HepG2 (cell line): Measurements from ENCODE around the gene HDDC3. TPM values are rescaled to one million over a fixed set of nuclear protein-coding genes. Genes with fewer than 3 reads are reported as not detected.

Source experiments
- CHD2 ChIP-seq: IDR thresholded peaks from 2 replicates; pipeline ENCODE4 v1.6.1; 2011; ENCODE audit warnings: low read depth, low read length, improper control_type of control experiment
- E2F1 ChIP-seq: sonication (generic); formaldehyde crosslinking; IDR thresholded peaks from 2 replicates; pipeline ENCODE4 v1.5.0; 2020; ENCODE audit warnings: missing genetic modification reagents
- HNF4G ChIP-seq, 2 experiments: sonication (generic) in 1 of 2; formaldehyde crosslinking in 1 of 2; IDR thresholded peaks; 2 replicates each; pipeline versions ENCODE4 v1.4.0 to v1.6.1; 2011 to 2020; ENCODE audit warnings: borderline replicate concordance in 2 of 2, low read depth in 2 of 2, mild to moderate bottlenecking in 2 of 2, low read length in 1 of 2, missing genetic modification reagents in 1 of 2, moderate library complexity in 1 of 2
- HNRNPUL1 ChIP-seq: fragments of 200-400 bp; formaldehyde crosslinking; IDR thresholded peaks from 2 replicates; pipeline ENCODE4 v1.6.1; 2017; ENCODE audit warnings: low read depth, mild to moderate bottlenecking, low read length, moderate library complexity
- PAF1 ChIP-seq: IDR thresholded peaks from 2 replicates; pipeline ENCODE4 v1.6.1; 2016; ENCODE audit warnings: missing genetic modification reagents, missing compliant biosample characterization
- RNF2 ChIP-seq: fragments of 450-650 bp; conservative IDR thresholded peaks from 2 replicates; pipeline ENCODE4 v1.6.1; 2016; ENCODE audit warnings: low read depth
- SETDB1 ChIP-seq: sonication (generic); formaldehyde crosslinking; IDR thresholded peaks from 2 replicates; pipeline ENCODE4 v1.5.1; 2020; ENCODE audit warnings: missing genetic modification reagents, mild to moderate bottlenecking, borderline replicate concordance
- SMAD1 ChIP-seq: sonication (generic); formaldehyde crosslinking; IDR thresholded peaks from 2 replicates; pipeline ENCODE4 v1.4.0; 2020; ENCODE audit warnings: missing genetic modification reagents, low read depth, mild to moderate bottlenecking, borderline replicate concordance
- SNRNP70 ChIP-seq: fragments of 200-400 bp; formaldehyde crosslinking; IDR thresholded peaks from 2 replicates; pipeline ENCODE4 v1.6.1; 2017; ENCODE audit warnings: mild to moderate bottlenecking, low read depth, low read length, moderate library complexity
- ZBTB3 ChIP-seq: sonication (generic); formaldehyde crosslinking; IDR thresholded peaks from 2 replicates; pipeline ENCODE4 v1.4.0; 2020; ENCODE audit warnings: low read depth, mild to moderate bottlenecking, moderate library complexity, missing genetic modification reagents, borderline replicate concordance
- ZFP36L2 ChIP-seq: sonication (generic); formaldehyde crosslinking; IDR thresholded peaks from 2 replicates; pipeline ENCODE4 v1.4.0; 2020; ENCODE audit warnings: missing genetic modification reagents
- ZNF251 ChIP-seq: sonication (generic); formaldehyde crosslinking; IDR thresholded peaks from 2 replicates; pipeline ENCODE4 v1.9.0; 2021; ENCODE audit warnings: mild to moderate bottlenecking, missing genetic modification reagents
- ZNF503 ChIP-seq: sonication (generic); formaldehyde crosslinking; IDR thresholded peaks from 2 replicates; pipeline ENCODE4 v1.4.0; 2020; ENCODE audit warnings: missing genetic modification reagents
- ZNF569 ChIP-seq: sonication (generic); formaldehyde crosslinking; IDR thresholded peaks from 2 replicates; pipeline ENCODE4 v1.5.0; 2020; ENCODE audit warnings: mild to moderate bottlenecking, missing genetic modification reagents, moderate library complexity, borderline replicate concordance
- ZNF607 ChIP-seq: sonication (generic); formaldehyde crosslinking; IDR thresholded peaks from 2 replicates; pipeline ENCODE4 v1.5.1; 2020; ENCODE audit warnings: missing genetic modification reagents, mild to moderate bottlenecking, borderline replicate concordance
- ZNF614 ChIP-seq: IDR thresholded peaks from 2 replicates; pipeline ENCODE4 v1.6.1; 2018; ENCODE audit warnings: missing biosample characterization, missing genetic modification reagents, inconsistent platforms, borderline replicate concordance
- ZNF678 ChIP-seq: sonication (generic); formaldehyde crosslinking; IDR thresholded peaks from 2 replicates; pipeline ENCODE4 v1.4.0; 2020; ENCODE audit warnings: mild to moderate bottlenecking, missing genetic modification reagents
- ZNF891 ChIP-seq: sonication (generic); formaldehyde crosslinking; IDR thresholded peaks from 2 replicates; pipeline ENCODE4 v1.5.0; 2020; ENCODE audit warnings: mild to moderate bottlenecking, missing genetic modification reagents
- polyA plus RNA-seq, 8 experiments: library from polyadenylated mRNA; depleted of rRNA in 3 of 8; stranded (reverse) in 7 of 8; unstranded in 1 of 8; fragments of >200 nt; fragmentation: Illumina TruSeq in 4 of 8; extraction: Trizol in 4 of 8; gene quantifications; 2 replicates each; pipeline versions ENCODE4 v1.2.1 to v1.2.3, GENCODE V29; 2011 to 2016; ENCODE audit warnings: low read depth in 4 of 8, missing spikeins in 1 of 8, mixed read lengths in 1 of 8; ENCODE audit not compliant: insufficient read depth in 1 of 8
- total RNA-seq, 5 experiments: library from RNA; depleted of rRNA; stranded (reverse); fragments of >200 nt; fragmentation: Illumina TruSeq; extraction: Trizol; gene quantifications; 2 replicates each; pipeline ENCODE4 v1.2.3, GENCODE V29; 2016; ENCODE audit warnings: low read depth in 1 of 5
- TF ChIP-seq, protein P1 (sequence below): sonication (generic); formaldehyde crosslinking; conservative IDR thresholded peaks from 2 replicates; pipeline ENCODE4 v1.4.0; 2020; ENCODE audit warnings: missing genetic modification reagents
- TF ChIP-seq, protein P2 (sequence below): sonication (generic); formaldehyde crosslinking; IDR thresholded peaks from 2 replicates; pipeline ENCODE4 v1.8.1; 2023; ENCODE audit warnings: missing genetic modification reagents, mild to moderate bottlenecking, borderline replicate concordance

HDDC3 gene
- total and polyA plus RNA-seq, 2 of the 13 experiments (the other 11 are each of a cell fraction or from before 2014, with no cell fraction given), result 18.7 to 28.3 TPM

- TF ChIP-seq E2F1 (CRISPR knock-in tag), result no peak
- TF ChIP-seq, protein P1, sequence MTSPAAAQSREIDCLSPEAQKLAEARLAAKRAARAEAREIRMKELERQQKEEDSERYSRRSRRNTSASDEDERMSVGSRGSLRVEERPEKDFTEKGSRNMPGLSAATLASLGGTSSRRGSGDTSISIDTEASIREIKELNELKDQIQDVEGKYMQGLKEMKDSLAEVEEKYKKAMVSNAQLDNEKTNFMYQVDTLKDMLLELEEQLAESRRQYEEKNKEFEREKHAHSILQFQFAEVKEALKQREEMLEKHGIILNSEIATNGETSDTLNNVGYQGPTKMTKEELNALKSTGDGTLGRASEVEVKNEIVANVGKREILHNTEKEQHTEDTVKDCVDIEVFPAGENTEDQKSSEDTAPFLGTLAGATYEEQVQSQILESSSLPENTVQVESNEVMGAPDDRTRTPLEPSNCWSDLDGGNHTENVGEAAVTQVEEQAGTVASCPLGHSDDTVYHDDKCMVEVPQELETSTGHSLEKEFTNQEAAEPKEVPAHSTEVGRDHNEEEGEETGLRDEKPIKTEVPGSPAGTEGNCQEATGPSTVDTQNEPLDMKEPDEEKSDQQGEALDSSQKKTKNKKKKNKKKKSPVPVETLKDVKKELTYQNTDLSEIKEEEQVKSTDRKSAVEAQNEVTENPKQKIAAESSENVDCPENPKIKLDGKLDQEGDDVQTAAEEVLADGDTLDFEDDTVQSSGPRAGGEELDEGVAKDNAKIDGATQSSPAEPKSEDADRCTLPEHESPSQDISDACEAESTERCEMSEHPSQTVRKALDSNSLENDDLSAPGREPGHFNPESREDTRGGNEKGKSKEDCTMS (CRISPR knock-in tag), result no peak
- no peak for TF ChIP-seq SNRNP70
- no peak for TF ChIP-seq CHD2
- no peak for TF ChIP-seq HNRNPUL1
- TF ChIP-seq HNF4G (IDR thresholded peaks at IDR 0.05; ENCODE audit: borderline replicate concordance, low read depth, low read length), result no peak
- TF ChIP-seq HNF4G (CRISPR knock-in tag; IDR thresholded peaks at IDR 0.05; ENCODE audit: borderline replicate concordance, low read depth), result no peak; the same call in 1 of the 2 replicates
- no peak for TF ChIP-seq SMAD1 (CRISPR knock-in tag)
- TF ChIP-seq, protein P2, sequence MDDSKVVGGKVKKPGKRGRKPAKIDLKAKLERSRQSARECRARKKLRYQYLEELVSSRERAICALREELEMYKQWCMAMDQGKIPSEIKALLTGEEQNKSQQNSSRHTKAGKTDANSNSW (CRISPR knock-in tag), result no peak
- TF ChIP-seq ZNF614, result peak; percentile 57; the same call in 1 of the 2 replicates
- peak; percentile 43; the same call in 1 of the 2 replicates for TF ChIP-seq ZNF607 (CRISPR knock-in tag)
- no peak for TF ChIP-seq ZNF251 (CRISPR knock-in tag)
- no peak for TF ChIP-seq ZNF569 (CRISPR knock-in tag)
- TF ChIP-seq ZNF678 (CRISPR knock-in tag), result no peak
- no peak for TF ChIP-seq PAF1 (CRISPR knock-in tag)
- no peak for TF ChIP-seq SETDB1 (CRISPR knock-in tag)
- TF ChIP-seq ZNF891 (CRISPR knock-in tag), result peak; percentile 87
- no peak for TF ChIP-seq RNF2
- peak; percentile 80; the same call in 1 of the 2 replicates for TF ChIP-seq ZFP36L2 (CRISPR knock-in tag)
- 0 out of 2 replicates have a peak, but pooled peaks have one; percentile 23 for TF ChIP-seq ZBTB3 (CRISPR knock-in tag)
- TF ChIP-seq ZNF503 (CRISPR knock-in tag), result peak; percentile 79
These were observed at the start of gene HDDC3 (continued) for GRCh38 chr15:90931828-90932659.
